GM19397 (cell line): Measurements from ENCODE around the gene MNT.

ENCODE experiments used
- ATAC-seq: cut with Tn5 transposase; IDR thresholded peaks from one replicate; pipeline ENCODE4 v1.9.1; 2021; ENCODE audit warnings: mild to moderate bottlenecking, moderate library complexity; ENCODE audit not compliant: unreplicated experiment

MNT gene

DNA sequence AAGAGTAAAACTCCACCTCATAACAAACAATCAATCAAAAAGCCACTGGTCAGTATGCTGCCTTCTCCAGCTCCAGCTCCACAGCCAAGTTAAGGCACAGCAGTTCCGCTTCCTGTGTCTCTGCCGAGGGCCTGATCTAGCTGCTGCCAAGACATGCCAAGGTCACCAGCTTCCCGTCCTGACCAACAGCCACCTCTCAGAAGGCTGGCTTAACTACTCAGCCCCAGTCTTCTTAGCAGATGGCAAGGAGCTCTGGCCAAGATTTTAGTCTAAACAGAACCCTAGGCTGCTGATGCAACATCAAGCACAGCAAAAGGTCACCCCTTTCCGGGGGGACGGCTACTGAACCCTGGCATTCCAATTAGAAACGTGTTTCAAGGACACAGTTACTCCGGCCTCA, 17.7 kb upstream of the MNT start:
- ATAC-seq: no peak

DNA sequence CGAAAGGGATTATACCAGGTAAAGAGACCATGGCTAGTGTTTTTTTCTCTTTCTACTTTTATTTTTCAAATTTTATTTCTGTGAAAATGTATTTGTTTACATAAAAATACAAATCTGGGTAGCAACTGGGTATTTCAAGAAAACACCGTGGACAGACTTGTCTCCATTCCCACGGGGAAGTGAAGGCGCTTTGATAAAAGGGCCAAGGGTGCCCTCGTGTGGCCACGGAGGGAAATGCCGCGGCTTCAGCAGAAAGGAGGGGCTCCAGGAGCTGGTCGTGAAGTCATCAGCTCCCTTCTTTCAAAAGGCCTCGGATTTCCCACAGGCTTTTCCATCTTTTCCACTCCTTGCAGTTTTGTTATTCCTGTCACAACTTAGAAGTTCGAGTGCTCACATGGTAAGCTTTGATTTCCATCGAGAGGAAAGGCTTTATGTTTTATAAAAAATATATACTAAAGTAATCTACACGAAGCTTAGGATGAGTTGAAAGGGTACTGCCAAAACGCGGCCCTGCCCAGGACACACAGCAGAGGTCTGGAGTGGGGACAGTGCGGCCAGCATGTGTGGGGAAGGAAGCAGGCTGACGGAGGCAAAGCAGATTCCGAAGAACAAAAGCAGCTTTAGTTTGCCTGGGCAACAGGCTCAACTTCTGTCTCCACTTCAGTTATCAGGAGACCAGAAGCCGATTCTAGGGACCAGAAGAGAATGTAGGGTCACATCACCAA, 15.3 kb upstream of the MNT start:
- no peak for ATAC-seq

DNA sequence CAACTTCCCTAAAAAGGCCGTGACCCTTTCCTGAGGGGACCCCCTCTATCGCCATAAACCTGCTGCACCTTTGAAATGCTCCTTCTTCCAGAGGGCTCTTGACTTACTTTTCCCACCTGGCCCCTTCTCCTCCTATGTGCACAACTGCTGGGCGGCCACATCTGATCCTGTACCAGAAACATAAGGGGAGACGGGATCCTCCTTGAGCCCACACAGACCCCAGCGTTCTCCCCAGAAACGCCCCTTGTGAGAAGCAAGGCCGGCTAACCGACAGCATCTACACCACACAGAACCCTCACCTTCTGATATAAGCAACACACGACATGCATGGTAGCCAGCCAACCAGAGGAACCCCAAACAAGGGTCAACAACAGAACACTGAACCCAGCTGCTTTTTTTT, 14.2 kb upstream of the MNT start:
- no peak for ATAC-seq

DNA sequence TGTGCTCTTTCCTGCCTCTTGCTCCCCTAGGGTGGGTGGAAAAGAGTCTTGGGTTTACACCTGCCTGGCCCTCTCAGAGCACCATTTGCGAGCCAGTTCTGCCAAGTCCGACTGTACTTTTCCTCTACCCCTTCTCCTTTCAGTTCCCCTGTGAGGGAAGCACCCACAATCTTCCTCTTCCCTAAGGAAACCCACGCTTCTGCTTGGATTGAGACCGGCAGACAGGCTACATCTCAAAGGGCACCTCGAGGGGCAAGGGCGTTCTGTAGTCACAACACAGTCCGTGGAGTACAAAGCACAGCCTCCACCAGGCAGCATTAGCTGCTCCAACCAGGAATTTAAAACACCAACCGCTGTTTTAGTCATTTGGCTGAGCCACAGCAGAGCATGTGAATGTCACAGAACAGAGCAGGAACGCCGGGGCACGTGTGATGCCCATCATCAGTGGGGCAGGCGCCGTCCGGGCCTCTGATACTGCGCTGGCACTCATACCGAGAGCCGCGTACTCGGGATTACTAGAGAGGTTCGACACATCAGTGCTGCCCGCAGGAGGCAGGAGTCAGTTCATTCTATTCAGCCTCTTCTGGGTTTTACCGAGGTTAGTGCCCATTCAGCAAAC, 13.7 kb upstream of the MNT start:
- ATAC-seq: no peak

DNA sequence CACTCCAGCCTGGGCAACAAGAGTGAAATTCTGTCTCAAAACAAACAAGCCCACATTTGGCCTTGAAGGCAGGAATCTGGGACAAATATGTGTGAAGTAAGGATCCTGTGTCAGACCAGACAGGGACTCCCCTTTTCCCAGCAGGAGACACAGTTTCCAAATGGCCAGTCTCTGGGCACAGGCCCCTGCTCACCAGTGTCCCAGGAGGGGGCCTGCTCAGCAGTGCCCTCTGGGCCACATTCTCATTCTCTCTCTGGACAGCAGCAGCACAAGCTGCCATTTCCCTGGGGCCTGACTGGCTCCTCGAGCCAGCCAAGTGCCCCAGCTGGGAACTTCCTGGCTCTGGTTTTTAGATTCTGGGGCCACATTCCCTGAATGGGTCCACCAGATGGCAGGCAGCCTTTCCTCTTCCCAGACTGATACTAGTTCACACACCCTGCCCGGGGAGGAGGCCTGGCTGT, 11.7 kb upstream of the MNT start:
- no peak for ATAC-seq

DNA sequence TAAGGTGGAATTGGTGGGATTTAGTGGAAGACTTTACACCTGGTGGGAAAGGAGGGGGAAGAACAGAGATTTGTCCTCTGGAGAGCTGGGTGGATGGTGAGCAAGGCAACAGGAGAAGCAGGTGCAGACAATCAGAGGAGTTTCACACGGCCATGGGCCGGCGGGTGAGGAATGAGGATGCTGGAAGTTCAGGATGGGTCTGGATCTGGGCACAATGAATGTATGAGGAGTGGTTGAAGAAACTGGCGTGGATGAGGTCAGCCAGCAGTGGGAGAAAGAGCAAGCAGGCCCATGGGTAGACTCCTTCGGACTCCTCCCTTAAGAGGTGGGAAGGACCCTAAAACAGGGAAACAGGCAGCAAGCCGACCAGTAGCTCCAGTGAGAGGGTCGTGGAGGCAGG, 10.1 kb upstream of the MNT start:
- ATAC-seq: no peak

DNA sequence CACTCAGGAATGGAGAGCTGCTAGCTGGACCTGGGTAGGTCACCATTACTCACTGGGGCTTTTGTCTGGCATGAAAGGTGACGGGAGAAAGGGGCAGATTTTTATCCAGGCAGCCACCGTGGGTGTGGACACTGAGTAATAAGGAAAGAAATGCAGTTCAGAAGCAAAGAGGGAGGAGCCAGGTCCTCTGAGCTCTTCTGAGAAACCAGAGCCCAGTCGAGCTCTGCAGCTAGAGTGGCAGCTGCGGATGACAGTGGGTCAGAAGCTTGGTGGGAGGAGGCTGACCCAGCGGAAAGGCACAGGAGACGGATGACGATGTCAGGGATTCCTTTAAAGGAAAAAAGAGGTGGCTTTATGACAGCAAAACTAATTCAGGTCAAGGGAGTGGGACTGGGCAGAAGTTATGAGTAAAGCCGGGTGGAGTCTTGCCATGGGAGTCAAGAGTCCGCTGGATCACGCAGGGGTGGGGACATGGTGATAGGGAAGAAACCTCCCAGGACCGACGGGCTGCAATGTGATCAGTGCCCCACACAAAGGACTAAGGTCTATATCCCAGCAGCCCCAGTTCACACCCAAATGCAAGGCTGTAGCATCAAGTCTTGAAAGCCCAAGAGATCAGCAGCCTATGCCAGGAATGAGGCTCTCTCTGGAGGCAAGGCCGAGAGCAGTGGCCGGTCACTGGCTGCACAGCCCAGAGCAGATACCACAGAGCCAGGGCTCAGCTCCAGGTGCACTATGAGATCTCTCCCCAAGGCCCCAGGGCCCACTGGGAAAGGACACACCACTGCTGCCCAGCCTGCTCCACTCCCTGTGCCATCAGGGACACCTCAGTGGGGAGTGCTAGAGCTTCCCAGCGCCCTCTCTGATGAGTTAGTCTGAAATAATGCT, 6.3 kb upstream of the MNT start:
- ATAC-seq: no peak

DNA sequence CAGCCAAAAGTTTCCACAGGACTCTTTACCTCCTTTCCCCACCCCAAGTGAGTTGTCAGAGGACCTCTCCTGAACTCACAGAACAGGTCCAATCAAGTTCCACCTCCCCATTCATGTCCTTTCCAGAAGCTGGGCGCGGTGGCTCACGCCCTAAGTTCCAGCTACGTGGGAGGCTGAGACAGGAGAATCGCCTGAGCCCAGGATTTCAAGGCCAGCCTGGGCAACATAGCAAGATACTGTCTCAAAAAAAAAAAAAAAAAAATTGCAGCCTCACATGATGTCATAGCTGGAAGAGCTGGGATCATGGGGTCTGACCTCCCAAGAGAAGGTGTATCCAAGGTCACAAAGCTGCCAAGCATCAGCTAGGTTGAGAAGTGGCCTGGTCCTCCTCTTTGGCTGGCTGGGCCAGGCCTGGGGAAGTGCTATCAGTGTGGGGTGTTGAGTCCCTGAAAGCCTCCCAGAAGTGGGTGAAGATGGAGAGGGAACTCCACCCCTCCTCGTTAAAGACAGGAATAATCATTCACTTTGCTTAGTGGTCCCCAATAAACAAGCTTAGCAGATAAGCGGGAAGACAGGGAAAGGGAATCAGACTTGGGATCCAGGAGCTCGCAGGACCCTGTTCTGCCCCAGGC, 5.5 kb upstream of the MNT start:
- ATAC-seq: no peak

DNA sequence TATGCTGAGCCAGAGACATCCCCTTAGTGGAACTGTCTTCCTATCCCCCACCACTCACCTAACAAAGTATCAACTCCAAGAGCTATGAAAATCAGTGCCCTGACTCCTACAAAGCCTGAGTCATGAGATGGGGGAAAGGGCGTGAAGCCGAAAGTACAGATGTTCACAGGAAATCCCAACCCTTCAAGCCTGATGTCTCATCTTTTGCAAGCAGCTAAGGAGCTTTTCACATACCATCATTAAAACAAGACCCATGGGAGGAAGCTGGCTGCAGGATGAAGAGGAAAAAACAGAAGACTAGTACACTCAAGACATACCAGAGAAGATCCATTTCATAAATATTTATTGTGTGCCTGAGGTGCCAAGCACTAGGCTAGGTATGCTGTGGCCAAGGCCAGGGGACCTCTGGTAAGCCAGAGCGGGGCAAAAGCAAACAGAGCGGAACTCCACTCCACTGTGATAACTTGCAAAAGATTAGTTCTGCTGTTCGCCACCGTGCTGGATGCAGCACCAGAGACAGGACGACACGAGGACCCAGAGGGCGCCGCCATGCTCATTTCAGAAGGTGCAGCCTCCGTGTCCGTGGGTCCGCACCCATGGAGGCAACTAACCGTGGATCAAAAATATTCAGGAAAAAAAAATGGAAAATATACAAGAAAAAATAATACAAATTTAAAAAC, 4.5 kb upstream of the MNT start:
- ATAC-seq: no peak

DNA sequence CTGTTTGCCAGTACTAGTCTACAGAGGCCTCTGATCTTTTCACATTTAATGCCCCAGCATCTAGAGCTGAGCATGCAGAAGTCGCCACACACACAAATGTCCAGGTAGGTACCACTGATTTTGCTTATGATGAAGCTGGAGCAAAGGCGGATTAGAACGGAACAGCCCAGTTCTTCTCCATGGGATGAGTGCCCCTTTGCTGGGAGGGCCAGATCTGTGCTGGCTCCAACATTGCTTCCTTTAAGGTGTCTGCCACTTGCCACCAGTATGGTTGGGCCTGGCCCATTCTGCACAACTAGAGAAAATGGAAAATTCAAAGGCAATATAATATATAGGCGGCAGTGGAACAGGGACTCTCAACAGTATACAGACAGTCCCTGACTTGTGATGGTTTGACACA, 2.2 kb upstream of the MNT start:
- ATAC-seq: no peak

DNA sequence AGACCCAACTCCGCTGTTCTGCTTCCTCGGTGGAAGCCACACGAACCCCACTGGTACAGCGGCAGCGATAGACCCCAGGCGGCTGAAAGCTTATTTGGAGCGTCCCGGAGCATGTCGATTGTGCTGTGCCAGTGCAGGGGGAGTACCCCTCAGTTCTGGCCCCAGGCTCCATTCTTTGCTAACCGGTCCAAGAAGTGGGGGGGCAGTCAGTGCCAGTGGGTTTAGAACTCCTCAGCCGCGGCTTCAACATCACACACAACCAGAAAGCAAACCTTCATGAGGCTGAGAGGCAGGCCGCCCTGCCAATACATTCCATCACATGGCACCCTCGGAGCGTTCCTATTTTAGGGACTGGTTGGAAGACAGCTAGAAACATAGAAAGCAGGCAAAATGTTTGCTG, 1.7 kb upstream of the MNT start:
- no peak for ATAC-seq

DNA sequence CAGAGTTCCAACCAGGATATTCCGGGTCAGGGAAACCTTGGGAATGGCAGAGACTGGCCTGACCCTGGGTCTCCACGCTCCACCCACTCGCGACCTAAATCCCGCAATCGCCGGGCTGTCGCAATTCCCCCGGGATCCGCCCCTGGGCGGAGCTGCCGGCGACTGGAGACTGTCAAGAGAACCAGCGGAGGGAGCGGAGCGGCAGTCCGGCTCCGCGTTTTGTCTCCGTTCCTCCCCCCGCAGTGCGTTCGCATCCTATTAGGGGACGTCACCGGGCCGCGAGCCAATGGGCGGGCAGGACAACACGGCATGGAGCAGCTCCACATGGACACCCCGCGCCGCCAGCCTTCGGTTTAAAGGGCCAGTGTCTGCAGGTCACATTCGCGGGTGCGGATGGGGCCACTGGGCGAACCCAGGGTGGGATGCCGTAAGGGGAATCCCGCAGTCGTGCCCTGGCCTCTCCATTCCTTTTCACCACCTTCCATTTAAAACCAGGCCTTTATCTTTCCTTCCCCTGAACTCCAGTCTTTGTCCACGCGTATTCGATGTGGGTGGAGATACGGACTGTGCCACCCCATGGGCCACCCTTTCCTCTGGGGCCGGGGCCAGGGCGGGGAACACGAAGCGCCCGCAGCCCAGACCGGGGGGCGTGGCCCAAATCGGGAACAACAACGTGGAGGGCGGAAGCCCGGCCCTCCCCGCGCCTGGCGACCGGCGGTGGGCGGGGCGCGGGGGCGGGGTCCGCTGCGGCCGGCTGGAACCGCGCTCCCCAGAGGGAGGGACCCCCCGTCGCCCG, 764 bp upstream of the MNT start:
- peak; percentile 50 for ATAC-seq

DNA sequence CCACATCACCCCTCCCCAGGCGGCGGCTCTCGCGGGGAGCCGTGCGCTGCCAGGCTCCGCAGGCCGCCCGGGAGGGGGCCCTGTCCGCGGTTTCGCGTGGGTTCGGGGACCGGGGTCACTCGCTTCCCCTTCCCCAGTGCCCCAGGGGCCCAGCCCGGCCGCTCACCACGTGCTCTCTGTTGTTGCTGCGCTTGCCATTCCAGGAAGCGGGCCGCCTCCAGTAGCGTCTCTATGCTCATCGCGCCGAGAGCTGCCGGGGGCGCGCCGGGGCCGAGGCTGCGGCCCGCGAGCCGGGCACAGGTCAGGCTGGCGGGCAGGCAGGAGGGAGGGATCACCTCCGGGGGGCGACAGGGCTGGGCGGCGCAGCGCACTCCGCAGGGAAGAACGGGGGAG, 390 bp downstream of the MNT start:
- ATAC-seq: no peak

DNA sequence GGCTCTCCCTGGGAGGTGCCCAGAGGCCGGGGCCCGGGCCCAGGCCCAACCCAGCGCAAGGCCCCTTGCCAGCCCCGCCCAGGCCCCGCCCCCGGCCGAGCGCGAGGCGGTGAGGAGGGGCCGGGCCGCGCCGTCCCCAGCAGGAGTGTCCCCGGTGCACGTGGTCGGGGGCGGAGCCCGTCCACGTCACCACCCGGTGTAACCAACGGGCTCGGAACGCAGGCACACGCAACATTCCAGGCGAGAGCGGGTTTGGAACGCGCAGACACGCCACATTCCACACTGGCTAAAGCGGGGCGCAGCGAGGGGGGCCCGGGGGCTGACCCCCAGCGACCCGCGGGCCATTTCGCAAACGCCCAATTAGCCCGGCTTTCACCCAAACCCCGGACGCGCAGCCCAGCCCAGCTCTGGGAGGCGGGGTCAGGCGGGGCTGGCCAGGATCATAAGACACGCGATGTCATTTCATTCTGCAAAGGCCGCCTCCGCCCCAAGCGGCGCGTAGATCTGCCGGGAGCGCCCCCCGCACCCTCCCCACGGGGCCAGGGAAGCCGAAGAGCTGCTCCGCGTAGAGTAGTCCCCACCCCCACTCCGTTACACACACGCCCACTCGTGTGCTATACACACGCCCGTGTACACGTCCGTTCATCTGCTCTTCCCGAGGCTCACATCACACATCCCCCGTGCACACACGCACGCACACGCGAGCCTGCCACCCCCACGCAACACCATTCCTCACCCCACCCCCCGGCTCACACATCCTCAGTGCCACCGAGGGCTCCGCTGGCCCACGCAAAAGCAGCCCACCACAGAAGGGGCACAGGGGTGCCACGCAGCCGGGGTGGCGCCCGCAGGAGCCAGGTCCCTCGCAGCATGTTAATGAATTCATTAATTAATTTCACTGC, 1.0 kb downstream of the MNT start:
- peak; percentile 41 for ATAC-seq

DNA sequence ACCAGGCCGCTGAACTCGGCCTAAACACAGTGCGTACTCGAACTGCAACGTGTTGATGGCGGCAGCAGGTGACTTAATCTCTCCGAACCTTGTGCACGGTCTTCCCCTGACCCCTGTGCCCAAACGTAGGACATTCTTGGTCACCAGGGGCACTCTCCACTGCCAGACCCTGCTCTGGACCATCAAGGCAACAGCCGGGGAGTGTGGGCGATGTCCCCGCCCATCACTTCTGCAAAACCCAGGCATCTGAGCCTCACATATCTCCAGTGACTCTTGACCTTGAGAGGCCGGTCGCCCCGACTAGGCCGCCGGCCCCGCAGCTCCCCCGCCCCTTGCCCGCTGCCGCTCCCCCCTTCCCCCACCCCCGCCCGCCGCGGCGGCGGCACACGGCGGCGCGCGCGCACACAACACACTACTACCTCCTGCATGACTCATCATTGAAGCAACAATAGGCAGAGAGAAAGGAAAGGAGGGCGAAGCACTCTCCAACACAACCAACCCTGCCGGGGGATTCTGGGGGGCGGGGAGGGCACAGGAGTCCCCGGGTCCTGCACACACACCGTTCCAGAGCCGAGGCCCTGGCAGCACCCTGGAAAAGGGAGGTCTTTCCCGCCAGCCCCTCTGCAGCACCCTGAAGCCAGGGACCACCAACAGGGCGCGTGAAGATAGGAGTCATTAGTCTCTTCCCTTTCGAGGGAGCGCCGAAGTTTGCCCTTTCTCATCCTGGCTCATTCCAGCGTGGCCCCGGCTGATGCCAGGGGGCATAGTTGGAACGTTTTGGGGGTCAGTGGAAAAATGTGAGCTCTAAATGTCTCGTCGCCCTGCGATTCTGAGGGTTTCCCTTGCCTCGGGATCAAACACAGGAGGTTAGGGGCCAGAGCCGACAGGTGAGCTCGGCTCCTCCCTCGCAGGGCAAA, 1.9 kb downstream of the MNT start:
- ATAC-seq: no peak

DNA sequence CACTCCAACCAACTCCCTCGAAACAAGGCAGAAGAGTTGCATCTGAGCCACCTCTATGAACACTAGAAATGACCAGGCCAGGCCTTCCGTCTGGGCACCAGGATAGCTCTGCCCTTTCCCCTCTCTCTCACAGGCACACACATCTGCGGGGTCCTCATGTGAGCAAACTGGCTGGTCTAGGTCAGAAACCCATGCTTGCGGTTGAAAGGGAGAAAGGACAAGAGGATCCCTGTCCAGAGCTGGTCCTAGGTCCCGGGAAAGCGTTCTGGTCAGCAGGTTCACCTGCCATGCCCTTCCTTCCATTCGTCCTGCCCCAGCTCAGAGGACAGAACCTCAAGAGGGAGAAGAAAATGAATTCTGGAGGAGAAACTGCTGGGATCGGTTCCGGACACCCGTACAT, 2.7 kb downstream of the MNT start:
- no peak for ATAC-seq

DNA sequence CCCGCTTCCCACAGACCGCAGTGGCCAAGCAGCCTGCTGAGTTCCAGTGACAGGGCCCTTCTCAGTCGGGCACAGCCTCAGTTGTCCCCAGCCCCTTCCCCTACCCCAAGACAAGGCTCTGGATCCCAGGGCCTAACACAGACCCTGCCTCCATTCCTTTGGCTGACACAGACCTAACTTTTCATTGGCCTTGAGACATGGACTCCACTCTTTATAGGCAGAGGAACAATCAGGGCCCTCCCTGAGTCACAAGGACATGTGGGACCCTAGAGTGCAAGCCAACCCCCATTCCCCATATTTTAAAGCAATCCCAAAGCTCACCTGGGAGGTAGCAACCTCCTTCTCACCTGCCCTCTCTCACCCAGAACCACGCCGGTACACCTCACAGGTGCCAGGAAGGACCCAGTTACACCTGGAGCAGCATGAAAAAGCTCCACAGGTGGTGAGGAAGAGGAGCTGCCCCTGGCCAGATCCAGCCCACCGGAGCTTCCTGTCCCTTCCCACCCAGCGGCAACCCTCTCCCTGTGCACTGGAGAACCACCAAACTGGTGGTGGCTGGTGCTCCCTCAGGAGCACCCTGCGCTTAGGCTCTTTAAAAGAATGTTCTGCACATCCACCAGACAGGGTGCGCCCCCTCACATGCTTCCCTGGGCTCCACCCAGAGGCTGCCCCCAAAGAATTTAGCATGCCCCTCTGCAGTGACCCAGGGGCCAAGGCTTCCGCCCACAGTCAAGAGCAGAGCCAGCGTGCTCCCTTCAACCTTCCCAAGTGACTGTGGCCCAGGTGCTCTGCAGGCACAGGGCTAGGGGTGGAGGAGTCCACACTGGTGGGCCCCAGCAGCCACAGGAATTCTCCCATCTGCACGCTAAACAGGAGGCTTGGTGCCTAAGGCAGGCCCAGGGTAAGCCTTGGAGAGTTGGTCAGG, 3.4 kb downstream of the MNT start:
- ATAC-seq: no peak
